GM12878 (cell line): ENCODE measurements around the gene RASIP1. TPM values are rescaled to one million over a fixed set of nuclear protein-coding genes. Genes with fewer than 3 reads are reported as not detected.

ENCODE experiments used
- ATAC-seq: fragments of 200-7000 bp; cut with Tn5 transposase; 3 replicates; pipeline ENCODE4 v1.9.1; 2020; ENCODE audit warnings: mild to moderate bottlenecking, moderate library complexity
- BruUV-seq: library from RNA; stranded (reverse); fragments of 400-500 nt; replicated peaks from 2 replicates; lab custom pipeline; 2021; lab: Mats Ljungman, UMichigan
- CTCF ChIA-PET: fragments of 300-600 bp; sonication (Branson Sonifier 250); formaldehyde crosslinking; extraction: SDS; loops from one replicate; lab custom pipeline; 2021; ENCODE audit warnings: inconsistent platforms; lab: Yijun Ruan, JAX
- POLR2A ChIA-PET: fragments of 350-600 bp; formaldehyde crosslinking; extraction: SDS; loops from one replicate; lab custom pipeline; 2021; ENCODE audit warnings: inconsistent platforms; lab: Charles Lee
- RAD21 ChIA-PET: fragments of 300-600 bp; sonication (Branson Sonifier 250); formaldehyde crosslinking; loops from one replicate; lab custom pipeline; 2023; ENCODE audit warnings: antibody characterized with exemption; ENCODE audit not compliant: unreplicated experiment; lab: Charles Lee
- SMC1A ChIA-PET: fragments of 300-600 bp; sonication (Branson Sonifier 250); formaldehyde crosslinking; loops from one replicate; lab custom pipeline; 2023; ENCODE audit not compliant: unreplicated experiment, uncharacterized antibody; lab: Charles Lee
- DNase-seq: peaks from one replicate; pipeline ENCODE4 v3.0.0-alpha.2; 2011; ENCODE audit warnings: low read depth, low spot score
- FAIRE-seq: peaks from 3 replicates; lab custom pipeline; 2011; peaks lifted over from hg19 to GRCh38; lab: Jason Lieb, UNC
- H2AFZ ChIP-seq: 2 replicates; pipeline ENCODE4 v1.6.0; 2011; ENCODE audit warnings: low read depth, low read length, control low read depth; ENCODE audit not compliant: control insufficient read depth
- H3K27ac ChIP-seq: 2 replicates; pipeline ENCODE4 v1.5.1; 2011; ENCODE audit warnings: control low read depth; ENCODE audit not compliant: control insufficient read depth, insufficient read depth
- H3K27me3 ChIP-seq, 2 experiments: replicated peaks in 1 of 2; 2 replicates each; pipeline versions ENCODE4 v1.6.0 to v1.6.1; 2011; ENCODE audit warnings: low read length in 1 of 2; ENCODE audit not compliant: control insufficient read depth in 2 of 2, insufficient read depth in 2 of 2
- H3K36me3 ChIP-seq, 2 experiments: 2 replicates each; pipeline ENCODE4 v1.5.1; 2011; ENCODE audit warnings: low read length in 1 of 2; ENCODE audit not compliant: control insufficient read depth in 2 of 2, insufficient read depth in 2 of 2
- H3K4me1 ChIP-seq: 2 replicates; pipeline ENCODE4 v1.6.1; 2011; ENCODE audit warnings: mild to moderate bottlenecking, low read length, moderate library complexity, mixed read lengths; ENCODE audit not compliant: control insufficient read depth, insufficient read depth
- H3K4me2 ChIP-seq: 2 replicates; pipeline ENCODE4 v1.6.0; 2011; ENCODE audit warnings: control low read depth; ENCODE audit not compliant: control insufficient read depth, insufficient read depth
- H3K4me3 ChIP-seq: fragments of 200-600 bp; sonication (generic); 2 replicates; pipeline ENCODE4 v1.5.1; 2016
- H3K79me2 ChIP-seq: 2 replicates; pipeline ENCODE4 v1.6.0; 2011; ENCODE audit warnings: low read length; ENCODE audit not compliant: control insufficient read depth, insufficient read depth
- H3K9ac ChIP-seq: 2 replicates; pipeline ENCODE4 v1.8.0; 2011; ENCODE audit warnings: low read length, control low read depth, mixed read lengths; ENCODE audit not compliant: control insufficient read depth, insufficient read depth
- H3K9me3 ChIP-seq: replicated peaks from 3 replicates; pipeline ENCODE4 v1.5.1; 2011; ENCODE audit warnings: mild to moderate bottlenecking, low read length; ENCODE audit not compliant: control insufficient read depth, insufficient read depth
- H4K20me1 ChIP-seq: 2 replicates; pipeline ENCODE4 v1.6.0; 2011; ENCODE audit not compliant: control insufficient read depth, insufficient read depth
- ATF2 ChIP-seq: IDR thresholded peaks from 2 replicates; pipeline ENCODE4 v1.6.1; 2012; ENCODE audit warnings: low read length, inconsistent platforms
- BRCA1 ChIP-seq: IDR thresholded peaks from 2 replicates; pipeline ENCODE4 v1.6.1; 2011; ENCODE audit warnings: low read depth, low read length, improper control_type of control experiment
- GATAD2B ChIP-seq: fragments of 450-650 bp; conservative IDR thresholded peaks from 2 replicates; pipeline ENCODE4 v1.6.1; 2017; ENCODE audit warnings: low read depth, mild to moderate bottlenecking, moderate library complexity
- MAX ChIP-seq: IDR thresholded peaks from 2 replicates; pipeline ENCODE4 v1.6.1; 2012; ENCODE audit warnings: low read depth, low read length, improper control_type of control experiment
- MEF2B ChIP-seq: fragments of 450-650 bp; IDR thresholded peaks from 2 replicates; pipeline ENCODE4 v1.6.1; 2018; ENCODE audit warnings: mild to moderate bottlenecking, moderate library complexity; ENCODE audit not compliant: partially characterized antibody, poor library complexity, severe bottlenecking
- PAX5 ChIP-seq: IDR thresholded peaks from 2 replicates; pipeline ENCODE4 v1.6.1; 2011; ENCODE audit warnings: low read depth, low read length, borderline replicate concordance
- SMAD1 ChIP-seq: fragments of 450-650 bp; IDR thresholded peaks from 2 replicates; pipeline ENCODE4 v1.6.1; 2018; ENCODE audit warnings: mild to moderate bottlenecking, low read depth; ENCODE audit not compliant: partially characterized antibody
- WRNIP1 ChIP-seq: IDR thresholded peaks from 2 replicates; pipeline ENCODE4 v1.6.1; 2011; ENCODE audit warnings: low read depth, low read length, improper control_type of control experiment, borderline replicate concordance
- ZNF24 ChIP-seq: fragments of 450-650 bp; IDR thresholded peaks from 2 replicates; pipeline ENCODE4 v1.6.1; 2017; ENCODE audit warnings: antibody characterized with exemption, mild to moderate bottlenecking
- ZSCAN29 ChIP-seq: fragments of 450-650 bp; IDR thresholded peaks from 2 replicates; pipeline ENCODE4 v1.6.1; 2017; ENCODE audit warnings: mild to moderate bottlenecking, moderate library complexity
- WGBS: methylation state at CpG from one replicate; pipeline ENCODE4 v1.1.6; 2016; ENCODE audit warnings: low lambda C conversion rate; ENCODE audit not compliant: insufficient replicate concordance, insufficient coverage; ENCODE audit errors: missing lambda C conversion rate; 5-methylcytosine and 5-hydroxymethylcytosine counted together
- in situ Hi-C: fragments of 300-500 bp; cut with MboI; formaldehyde crosslinking; loops from 9 replicates; pipeline ENCODE4 v1.14.3; 2018; ENCODE audit warnings: mixed read lengths
- intact Hi-C: fragments of 100-400 bp; cut with micrococcal nuclease; formaldehyde crosslinking; loops from one replicate; pipeline ENCODE4 v1.14.2; 2022; ENCODE audit not compliant: unreplicated experiment
- polyA plus RNA-seq, 11 experiments: library from polyadenylated mRNA; depleted of rRNA in 4 of 11; unstranded in 6 of 11; stranded (reverse) in 5 of 11; fragments of >200 nt; fragmentation: Nextera tagmentation in 4 of 11; fragmentation: Illumina TruSeq in 1 of 11; extraction: Ambion mirVana in 4 of 11; extraction: Trizol in 1 of 11; gene quantifications; 1 replicate in 1 of 11; 2 replicates in 10 of 11; pipeline versions ENCODE4 v1.2.1 to v1.2.3, GENCODE V29; 2011 to 2016; ENCODE audit warnings: inconsistent platforms in 2 of 11, missing spikeins in 2 of 11, low read depth in 1 of 11
- total RNA-seq, 4 experiments: library from RNA; depleted of rRNA in 3 of 4; stranded (reverse); fragments of >200 nt in 3 of 4; fragmentation: Illumina TruSeq in 1 of 4; extraction: Trizol in 1 of 4; gene quantifications; 2 replicates each; pipeline versions ENCODE4 v1.2.1 to v1.2.3, GENCODE V29; 2013 to 2021
- TF ChIP-seq, protein P1 (sequence below): fragments of 450-650 bp; formaldehyde crosslinking; IDR thresholded peaks from 2 replicates; pipeline ENCODE4 v1.5.0; 2022; ENCODE audit warnings: mild to moderate bottlenecking, missing genetic modification characterization
- TF ChIP-seq, protein P2 (sequence below): fragments of 450-650 bp; formaldehyde crosslinking; IDR thresholded peaks from 2 replicates; pipeline ENCODE4 v1.4.0; 2022; ENCODE audit warnings: mild to moderate bottlenecking, moderate library complexity

The RASIP1 gene
- total and polyA plus RNA-seq, 10 of the 15 experiments (the other 5 are each of a cell fraction or from before 2014, with no cell fraction given) = 0.08 TPM; not detected in 9

DNA sequence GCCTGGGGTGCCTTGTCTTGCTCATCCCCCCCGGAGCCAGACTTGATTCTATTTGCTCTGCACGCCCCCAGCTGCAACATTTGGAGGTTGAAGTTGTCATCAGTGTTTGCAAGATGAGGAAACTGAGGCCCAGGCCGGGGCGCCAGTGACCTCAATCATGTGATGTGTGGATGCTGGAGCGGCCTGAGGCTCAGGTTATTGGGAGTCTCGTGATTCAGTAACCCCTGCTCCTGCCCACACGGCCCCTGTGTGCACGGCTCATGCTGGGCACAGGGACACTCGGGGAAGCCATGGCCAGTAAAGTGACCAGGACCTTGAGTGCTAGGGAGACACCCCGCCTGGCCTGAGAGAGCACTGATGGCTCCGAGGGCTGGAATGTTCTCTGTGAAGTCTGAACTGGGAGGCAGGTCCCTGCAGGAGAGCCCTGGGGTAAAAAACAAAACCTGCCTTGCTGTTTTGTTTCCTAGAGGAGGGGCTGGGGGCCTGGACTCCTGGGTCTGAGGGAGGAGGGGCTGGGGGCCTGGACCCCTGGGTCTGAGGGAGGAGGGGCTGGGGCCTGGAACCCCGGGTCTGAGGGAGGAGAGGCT is 16.8 kb upstream of the RASIP1 start (continued):
- TF ChIP-seq, protein P1, sequence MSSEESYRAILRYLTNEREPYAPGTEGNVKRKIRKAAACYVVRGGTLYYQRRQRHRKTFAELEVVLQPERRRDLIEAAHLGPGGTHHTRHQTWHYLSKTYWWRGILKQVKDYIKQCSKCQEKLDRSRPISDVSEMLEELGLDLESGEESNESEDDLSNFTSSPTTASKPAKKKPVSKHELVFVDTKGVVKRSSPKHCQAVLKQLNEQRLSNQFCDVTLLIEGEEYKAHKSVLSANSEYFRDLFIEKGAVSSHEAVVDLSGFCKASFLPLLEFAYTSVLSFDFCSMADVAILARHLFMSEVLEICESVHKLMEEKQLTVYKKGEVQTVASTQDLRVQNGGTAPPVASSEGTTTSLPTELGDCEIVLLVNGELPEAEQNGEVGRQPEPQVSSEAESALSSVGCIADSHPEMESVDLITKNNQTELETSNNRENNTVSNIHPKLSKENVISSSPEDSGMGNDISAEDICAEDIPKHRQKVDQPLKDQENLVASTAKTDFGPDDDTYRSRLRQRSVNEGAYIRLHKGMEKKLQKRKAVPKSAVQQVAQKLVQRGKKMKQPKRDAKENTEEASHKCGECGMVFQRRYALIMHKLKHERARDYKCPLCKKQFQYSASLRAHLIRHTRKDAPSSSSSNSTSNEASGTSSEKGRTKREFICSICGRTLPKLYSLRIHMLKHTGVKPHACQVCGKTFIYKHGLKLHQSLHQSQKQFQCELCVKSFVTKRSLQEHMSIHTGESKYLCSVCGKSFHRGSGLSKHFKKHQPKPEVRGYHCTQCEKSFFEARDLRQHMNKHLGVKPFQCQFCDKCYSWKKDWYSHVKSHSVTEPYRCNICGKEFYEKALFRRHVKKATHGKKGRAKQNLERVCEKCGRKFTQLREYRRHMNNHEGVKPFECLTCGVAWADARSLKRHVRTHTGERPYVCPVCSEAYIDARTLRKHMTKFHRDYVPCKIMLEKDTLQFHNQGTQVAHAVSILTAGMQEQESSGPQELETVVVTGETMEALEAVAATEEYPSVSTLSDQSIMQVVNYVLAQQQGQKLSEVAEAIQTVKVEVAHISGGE = no peak
- TF ChIP-seq MAX (no peak), ZNF24 (no peak), PAX5 (no peak), WRNIP1 (no peak)
- TF ChIP-seq, all 136 proteins: peak for 0

DNA sequence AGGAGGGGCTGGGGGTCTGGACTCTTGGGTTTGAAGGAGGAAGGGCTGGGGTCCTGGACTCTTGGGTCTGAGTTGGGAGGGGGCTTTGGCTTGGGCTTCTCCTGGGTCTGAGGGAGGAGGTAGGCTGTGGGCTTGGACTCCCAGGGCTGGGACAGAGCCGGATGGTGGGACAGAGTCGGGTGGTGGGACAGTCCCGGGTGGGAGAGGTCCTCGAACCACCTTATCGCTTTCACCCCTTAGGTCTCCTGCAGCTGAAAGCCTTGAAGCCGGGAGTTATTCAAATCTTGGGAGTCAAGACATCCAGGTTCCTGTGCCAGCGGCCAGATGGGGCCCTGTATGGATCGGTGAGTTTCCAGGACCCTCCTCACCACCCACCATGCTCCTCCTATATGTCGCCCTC is 16.3 kb upstream of the RASIP1 start:
- peaks cover 2 to 6% of the 10 kb centered on the region in 2 experiments; a peak in 3 of 4 replicates for H3K27me3 ChIP-seq
- no peak overlapping the region for H3K4me3 ChIP-seq
- FAIRE-seq (no peak), DNase-seq (no peak), ATAC-seq (no peak)
- H3K9ac ChIP-seq = no peak overlapping the region
- H4K20me1 ChIP-seq = no peaks in the 10 kb centered on the region
- intact Hi-C loops = no loop called here
- H3K27ac ChIP-seq = no peak overlapping the region
- no peaks in the 10 kb centered on the region for H3K36me3 ChIP-seq
- in situ Hi-C loops = no loop called here
- CTCF ChIA-PET = no interaction called here
- BruUV-seq = no TSS peak
- no peaks in the 10 kb centered on the region for H3K4me1 ChIP-seq
- H2AFZ ChIP-seq = no peak overlapping the region
- 23% methylated on average over 9 of the region's 9 CpGs for WGBS
- POLR2A ChIA-PET = no interaction called here
- H3K9me3 ChIP-seq = no peaks in the 10 kb centered on the region
- H3K4me2 ChIP-seq = no peak overlapping the region
- RAD21 ChIA-PET = interaction anchor here (1.1 kb wide), 1 partner anchor 12 kb away, joined by 3 read pairs; no protein-coding TSS in a partner anchor
- SMC1A ChIA-PET = no interaction called here
- no peaks in the 10 kb centered on the region for H3K79me2 ChIP-seq
- TF ChIP-seq BRCA1 (no peak), MEF2B (no peak), GATAD2B (no peak), SMAD1 (no peak), ZSCAN29 (no peak), ATF2 (no peak)
- TF ChIP-seq, protein P2, sequence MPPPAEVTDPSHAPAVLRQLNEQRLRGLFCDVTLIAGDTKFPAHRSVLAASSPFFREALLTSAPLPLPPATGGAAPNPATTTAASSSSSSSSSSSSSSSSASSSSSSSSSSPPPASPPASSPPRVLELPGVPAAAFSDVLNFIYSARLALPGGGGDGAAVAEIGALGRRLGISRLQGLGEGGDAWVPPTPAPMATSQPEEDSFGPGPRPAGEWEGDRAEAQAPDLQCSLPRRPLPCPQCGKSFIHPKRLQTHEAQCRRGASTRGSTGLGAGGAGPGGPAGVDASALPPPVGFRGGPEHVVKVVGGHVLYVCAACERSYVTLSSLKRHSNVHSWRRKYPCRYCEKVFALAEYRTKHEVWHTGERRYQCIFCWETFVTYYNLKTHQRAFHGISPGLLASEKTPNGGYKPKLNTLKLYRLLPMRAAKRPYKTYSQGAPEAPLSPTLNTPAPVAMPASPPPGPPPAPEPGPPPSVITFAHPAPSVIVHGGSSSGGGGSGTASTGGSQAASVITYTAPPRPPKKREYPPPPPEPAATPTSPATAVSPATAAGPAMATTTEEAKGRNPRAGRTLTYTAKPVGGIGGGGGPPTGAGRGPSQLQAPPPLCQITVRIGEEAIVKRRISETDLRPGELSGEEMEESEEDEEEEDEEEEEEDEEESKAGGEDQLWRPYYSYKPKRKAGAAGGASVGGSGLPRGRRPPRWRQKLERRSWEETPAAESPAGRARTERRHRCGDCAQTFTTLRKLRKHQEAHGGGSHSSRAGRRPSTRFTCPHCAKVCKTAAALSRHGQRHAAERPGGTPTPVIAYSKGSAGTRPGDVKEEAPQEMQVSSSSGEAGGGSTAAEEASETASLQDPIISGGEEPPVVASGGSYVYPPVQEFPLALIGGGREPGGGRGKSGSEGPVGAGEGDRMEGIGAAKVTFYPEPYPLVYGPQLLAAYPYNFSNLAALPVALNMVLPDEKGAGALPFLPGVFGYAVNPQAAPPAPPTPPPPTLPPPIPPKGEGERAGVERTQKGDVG (CRISPR knock-in tag) = no peak
